HEK293 (cell line): ENCODE data around the gene DYNC1I1.

Source experiments
- MZF1 ChIP-seq: fragments of 450-650 bp; formaldehyde crosslinking; IDR thresholded peaks from 2 replicates; pipeline ENCODE4 v1.5.1; 2017; ENCODE audit warnings: missing biosample characterization, missing genetic modification characterization, borderline replicate concordance
- TCF7L2 ChIP-seq: IDR thresholded peaks from 2 replicates; pipeline ENCODE4 v1.6.1; 2011; ENCODE audit warnings: low read depth, mild to moderate bottlenecking, inconsistent platforms, low read length, moderate library complexity, borderline replicate concordance
- ZBTB1 ChIP-seq: fragments of 450-650 bp; formaldehyde crosslinking; IDR thresholded peaks from 2 replicates; pipeline ENCODE4 v1.5.1; 2016; ENCODE audit warnings: missing biosample characterization, missing genetic modification characterization
- ZNF274 ChIP-seq, 2 experiments: fragments of 200-500 bp in 1 of 2; fragments of 450-650 bp in 1 of 2; sonication (Bioruptor generic) in 1 of 2; formaldehyde crosslinking in 1 of 2; IDR thresholded peaks; 2 replicates each; pipeline versions ENCODE4 v1.5.1 to v1.6.1; 2014 to 2016; ENCODE audit warnings: borderline replicate concordance in 1 of 2, inconsistent platforms in 1 of 2, low read length in 1 of 2, missing biosample characterization in 1 of 2, missing genetic modification characterization in 1 of 2
- TF ChIP-seq, protein P1 (sequence below): fragments of 450-650 bp; formaldehyde crosslinking; IDR thresholded peaks from 2 replicates; pipeline ENCODE4 v1.5.1; 2016; ENCODE audit warnings: missing biosample characterization, missing genetic modification characterization

DNA sequence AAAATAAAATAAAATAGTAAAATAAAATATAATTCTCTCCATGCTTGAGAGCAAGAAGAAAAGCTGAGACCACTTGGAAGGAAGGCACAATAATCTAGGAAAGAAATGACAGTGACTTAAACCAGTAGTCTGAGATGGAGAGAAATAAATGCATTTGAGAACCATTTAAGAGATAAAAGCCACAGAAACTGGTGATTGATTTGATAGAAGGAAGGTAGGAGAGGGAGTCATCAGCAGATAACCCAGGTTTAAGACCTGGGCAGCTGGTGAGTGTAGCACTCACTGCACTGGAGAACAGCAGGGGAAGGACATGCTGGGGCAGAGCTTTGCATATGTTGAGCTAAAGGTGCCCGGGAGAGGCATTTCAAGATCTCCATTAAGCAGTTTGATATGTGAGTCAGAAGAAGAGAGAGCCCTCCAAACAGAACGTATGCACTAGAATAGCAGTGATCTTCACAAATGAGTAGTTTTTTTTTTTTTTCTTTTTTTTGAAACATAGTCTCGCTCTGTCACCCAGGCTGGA is 268.0 kb downstream of the DYNC1I1 start:
- TF ChIP-seq ZNF274 (IDR thresholded peaks at IDR 0.05; ENCODE audit: low read length): no peak
- no peak for TF ChIP-seq ZNF274 (tag by site-specific recombination; IDR thresholded peaks at IDR 0.05; ENCODE audit: borderline replicate concordance)
- TF ChIP-seq MZF1 (tag by site-specific recombination): no peak
- no peak for TF ChIP-seq ZBTB1 (tag by site-specific recombination)
- TF ChIP-seq, protein P1, sequence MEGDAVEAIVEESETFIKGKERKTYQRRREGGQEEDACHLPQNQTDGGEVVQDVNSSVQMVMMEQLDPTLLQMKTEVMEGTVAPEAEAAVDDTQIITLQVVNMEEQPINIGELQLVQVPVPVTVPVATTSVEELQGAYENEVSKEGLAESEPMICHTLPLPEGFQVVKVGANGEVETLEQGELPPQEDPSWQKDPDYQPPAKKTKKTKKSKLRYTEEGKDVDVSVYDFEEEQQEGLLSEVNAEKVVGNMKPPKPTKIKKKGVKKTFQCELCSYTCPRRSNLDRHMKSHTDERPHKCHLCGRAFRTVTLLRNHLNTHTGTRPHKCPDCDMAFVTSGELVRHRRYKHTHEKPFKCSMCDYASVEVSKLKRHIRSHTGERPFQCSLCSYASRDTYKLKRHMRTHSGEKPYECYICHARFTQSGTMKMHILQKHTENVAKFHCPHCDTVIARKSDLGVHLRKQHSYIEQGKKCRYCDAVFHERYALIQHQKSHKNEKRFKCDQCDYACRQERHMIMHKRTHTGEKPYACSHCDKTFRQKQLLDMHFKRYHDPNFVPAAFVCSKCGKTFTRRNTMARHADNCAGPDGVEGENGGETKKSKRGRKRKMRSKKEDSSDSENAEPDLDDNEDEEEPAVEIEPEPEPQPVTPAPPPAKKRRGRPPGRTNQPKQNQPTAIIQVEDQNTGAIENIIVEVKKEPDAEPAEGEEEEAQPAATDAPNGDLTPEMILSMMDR (tag by site-specific recombination): no peak
- TF ChIP-seq TCF7L2: no peak
